ENCODE data around the gene PIERCE2.
"Not testable (repeated sequence)": the region's sequence is repeated elsewhere in the genome, so short reads cannot be mapped to it uniquely, and the experiment has no call there.

The PIERCE2 gene, protein sequence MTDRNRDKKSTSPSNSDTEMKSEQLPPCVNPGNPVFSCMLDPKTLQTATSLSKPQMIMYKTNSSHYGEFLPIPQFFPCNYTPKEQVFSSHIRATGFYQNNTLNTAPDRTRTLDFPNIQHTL

DNA sequence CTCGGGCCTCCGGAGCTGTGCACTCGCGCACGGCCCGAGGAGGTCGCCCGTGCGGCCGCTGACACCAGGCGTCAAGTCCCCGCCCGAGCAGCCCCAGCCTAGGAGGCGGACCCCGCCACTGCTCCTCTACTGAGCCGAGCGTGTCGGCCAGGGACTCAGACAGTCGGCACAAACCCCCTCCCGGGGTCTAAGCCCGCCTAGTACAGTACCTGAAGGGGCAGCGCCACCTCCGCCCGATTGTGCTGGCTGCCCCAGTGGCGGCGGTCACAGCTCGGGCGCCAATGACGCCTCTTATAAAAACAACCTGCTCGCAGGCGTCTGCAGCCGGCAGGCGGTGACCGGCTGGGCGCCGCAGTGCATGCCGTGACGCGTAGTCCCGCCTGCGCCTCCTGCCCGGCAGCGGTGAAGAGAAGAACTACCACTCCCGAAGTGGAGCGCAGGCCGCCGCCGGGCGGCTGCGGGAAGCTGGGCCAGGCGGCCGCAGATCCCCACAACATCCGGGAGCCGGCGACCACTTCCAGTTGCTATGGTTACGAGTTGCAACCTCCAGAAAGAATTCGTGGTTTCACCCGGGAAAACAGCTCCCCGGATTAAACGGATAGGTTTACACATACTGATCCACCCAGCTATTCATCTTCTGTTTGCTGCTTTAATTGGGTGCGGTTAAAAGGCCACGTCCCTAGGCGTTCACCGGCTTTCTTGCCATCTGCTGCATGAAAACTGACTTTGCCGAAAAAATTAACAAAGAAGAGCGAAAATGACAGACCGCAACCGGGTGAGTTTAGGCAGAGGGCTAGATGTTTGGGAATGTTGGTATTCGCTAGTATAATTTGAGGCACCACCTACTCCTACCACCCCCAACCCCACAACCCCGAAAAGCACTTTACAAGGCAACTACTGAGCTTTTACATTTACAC, at the start of gene PIERCE2, which contains the start of gene CCPG1:
Gene PIERCE2 (plus strand): TSS at position 484 of the 917 bp plus-strand sequence. CDS start 274 bp downstream, at position 758.
Gene CCPG1 (minus strand): TSS at position 348 of the 917 bp plus-strand sequence. CDS start 18,935 bp downstream, outside the sequence.
- DNase-seq: peak; percentile 89
- peak; percentile 97 for ATAC-seq

DNA sequence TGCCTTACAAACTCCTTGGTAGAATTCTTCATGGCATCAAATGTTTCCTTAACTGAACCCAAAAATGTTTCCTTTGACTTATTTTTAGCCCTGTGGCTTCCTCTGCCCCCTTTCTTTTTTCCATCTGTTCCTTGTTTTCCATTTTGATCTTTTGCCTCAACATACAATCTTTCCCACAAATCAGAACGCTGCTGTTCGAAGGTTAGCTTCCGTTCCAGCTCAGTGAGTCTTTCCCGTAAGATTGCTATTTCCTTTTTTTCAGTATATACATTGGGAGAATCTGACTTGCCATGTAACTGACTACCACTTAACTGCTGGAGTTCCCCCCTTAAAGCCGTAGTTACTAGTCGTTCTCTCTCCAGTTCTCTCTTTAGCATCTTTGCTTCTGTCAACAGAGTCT, 48.0 kb upstream of the PIERCE2 start:
- DNase-seq: no peak
- no peak for ATAC-seq

DNA sequence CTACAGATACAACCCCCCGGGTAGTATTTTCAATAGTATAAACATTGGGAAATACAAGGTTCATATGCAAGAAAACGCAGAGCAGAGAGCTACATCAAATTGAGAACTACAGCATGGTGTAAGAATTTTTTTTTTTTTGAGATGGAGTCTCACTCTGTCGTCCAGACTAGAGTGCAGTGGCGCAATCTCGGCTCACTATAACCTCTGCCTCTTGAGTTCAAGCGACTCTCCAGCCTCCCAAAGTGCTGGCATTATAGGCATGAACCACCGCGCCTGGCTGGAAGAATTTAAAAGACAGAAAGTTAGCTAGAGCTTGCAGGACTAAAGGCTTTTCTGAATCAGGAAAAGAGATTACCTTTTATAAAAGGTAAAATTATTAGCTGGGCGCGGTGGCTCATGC, 47.2 kb upstream of the PIERCE2 start:
- ATAC-seq: no peak

DNA sequence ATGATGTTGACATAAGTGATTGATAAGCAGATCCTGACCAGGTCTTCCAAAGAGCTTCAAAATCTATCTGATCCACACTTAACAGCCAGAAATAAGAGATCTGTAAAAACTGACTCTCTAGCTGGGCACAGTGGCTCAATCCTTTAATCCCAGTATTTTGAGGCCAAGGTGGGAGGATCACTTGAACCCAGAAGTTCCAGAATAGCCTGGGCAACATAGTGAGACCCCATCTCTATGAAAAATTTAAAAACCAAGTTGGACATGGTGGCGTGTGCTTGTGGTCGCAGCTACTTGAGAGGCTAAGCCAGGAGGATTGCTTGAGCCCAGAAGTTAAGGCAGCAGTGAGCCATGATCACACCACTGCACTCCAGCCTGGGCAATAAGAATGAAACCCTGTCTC, 45.7 kb upstream of the PIERCE2 start:
- no peak for ATAC-seq

More for the DNA sequence above, 47.2 kb upstream of the PIERCE2 start:
- DNase-seq: no peak

DNA sequence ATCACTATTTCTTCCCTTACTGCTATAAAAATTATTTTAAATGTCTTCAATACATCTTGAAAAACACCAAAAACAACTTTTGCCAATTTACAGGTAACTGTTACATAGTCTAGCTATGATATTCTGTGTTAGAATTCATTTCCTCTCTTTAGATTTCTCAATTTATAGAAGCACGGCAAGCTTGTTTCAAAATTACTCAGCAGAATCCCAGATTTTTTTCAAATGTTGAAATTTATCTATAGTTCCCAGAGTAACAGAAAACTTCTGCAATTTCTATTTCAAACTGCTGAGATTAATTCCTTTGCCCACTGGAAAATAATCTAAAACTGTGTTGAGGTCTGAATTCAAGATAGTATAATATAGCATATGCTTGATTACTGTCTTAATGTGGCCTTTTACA, 41.3 kb upstream of the PIERCE2 start:
- no peak for DNase-seq
- ATAC-seq: no peak

More for the DNA sequence above, 45.7 kb upstream of the PIERCE2 start:
- no peak for DNase-seq

DNA sequence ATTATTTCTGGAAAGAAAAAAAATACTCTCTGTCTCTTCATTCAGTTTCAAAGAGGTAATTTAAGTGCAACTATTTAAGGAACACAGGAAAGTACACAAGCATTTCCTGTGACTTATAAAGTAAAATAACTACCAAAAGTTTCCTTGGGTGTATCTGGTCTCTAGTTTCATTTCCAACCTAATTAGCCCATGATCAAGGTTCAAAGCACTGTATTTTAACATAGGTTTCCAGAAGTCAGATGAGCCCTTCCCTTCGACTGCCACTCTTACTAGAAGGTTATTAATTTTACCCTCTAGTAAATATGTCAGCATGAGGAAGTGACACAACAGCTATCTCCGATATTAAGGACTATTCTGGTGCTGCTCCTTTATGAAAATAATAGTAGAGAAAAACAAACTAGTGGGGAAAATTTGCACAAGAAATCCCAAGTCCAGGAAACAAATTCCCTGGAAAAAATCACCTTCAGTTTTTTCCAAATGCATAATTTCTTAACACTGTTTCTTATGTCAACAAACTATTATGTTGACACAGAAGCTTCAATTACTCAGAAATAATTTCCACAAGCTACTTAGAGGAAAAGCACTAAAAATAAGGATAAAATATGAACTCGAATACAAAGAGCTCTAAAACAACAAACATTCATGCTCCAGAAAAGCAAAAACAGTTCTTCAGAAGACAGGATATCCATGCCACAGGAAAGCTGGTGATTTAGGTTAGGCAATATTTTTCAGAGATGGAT, 35.4 kb upstream of the PIERCE2 start:
- DNase-seq (no peak), ATAC-seq (no peak)

DNA sequence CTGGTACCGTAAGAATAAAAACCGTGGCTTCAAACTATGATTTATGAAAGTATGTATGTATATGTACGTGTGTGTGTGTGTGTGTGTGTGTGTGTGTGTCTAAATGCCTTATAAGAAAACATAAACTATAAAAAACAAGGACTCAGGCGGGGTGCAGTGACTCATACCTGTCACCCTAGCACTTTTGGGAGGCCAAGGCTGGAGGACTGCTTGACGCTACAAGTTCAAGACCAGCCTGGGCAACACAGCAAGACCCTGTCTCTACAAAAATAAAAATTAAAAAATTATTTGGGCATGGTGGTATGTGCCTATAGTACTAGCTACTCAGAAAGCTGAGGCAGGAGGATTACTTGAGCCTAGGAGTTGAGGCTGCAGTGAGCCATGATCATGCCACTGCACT, 29.2 kb upstream of the PIERCE2 start:
- ATAC-seq (no peak), DNase-seq (no peak)

DNA sequence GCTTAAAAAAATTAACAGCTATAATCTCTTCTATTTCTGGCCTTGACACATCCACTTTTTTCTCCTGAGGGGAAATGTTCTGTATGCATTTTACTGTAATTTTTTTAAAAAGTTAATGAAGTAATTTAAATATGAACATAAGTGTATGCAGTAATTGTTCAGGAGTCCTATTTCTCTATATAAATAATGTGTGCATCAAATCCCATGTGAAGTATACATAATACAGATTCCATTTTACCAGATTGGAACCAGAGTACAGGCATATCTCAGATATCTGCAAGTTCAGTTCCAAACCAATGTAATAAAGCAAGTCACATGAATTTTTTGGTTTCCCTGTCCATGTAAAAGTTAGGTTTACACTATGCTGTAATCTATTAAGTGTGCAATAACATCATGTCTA, 26.7 kb upstream of the PIERCE2 start:
- ATAC-seq (no peak), DNase-seq (no peak)

DNA sequence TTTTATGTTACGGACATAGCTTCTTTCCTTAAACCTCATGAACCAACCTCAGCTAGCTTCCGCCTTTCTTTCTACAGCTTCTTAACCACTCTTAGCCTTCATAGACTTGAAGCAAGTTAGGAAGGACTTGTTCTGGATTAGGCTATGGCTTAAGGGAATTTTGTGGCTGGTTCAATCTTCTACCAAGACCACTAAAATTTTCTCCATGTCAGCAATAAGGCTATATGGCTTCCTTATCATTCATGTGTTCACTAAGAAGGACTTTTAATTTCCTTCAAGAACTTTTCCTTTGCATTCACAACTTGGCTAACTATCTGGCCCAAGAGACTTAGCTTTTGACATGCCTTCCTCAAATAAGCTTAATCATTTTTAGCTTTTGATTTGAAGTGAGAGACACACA, 24.6 kb upstream of the PIERCE2 start:
- ATAC-seq (no peak), DNase-seq (no peak)

DNA sequence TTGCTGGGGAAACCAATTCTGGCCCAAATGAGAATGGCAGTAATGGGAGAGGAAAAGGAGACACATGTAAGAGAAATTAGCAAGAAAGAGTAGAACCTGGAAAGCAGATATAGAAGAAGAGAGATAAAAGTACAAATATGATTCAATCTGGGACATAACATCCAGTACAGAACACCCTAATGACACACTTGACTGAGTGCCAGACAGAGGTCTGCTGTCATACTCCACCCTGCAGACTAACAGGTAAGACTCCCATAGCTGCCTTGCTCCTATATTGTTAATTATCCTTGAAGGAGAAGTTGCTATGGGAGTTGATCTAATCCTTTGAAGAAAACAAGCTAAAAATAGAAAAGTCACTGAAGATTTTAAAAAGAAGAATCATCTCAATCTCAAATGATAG, 21.3 kb upstream of the PIERCE2 start:
- DNase-seq: no peak
- no peak for ATAC-seq

DNA sequence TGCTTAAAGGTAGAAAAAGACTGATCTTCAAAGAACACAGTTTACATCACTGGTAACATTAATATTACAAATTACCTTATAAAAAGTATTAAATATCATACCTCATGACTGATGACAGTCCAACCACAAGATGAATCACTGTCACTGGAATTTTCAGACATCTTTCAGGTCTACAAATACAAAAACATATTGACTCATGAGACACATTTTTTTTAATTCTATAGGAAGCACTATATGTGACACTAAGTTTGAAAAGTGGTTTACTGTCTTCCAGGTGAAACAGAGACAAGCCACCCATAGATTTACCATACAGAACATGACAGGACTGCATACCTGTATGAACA, 19.1 kb upstream of the PIERCE2 start:
- ATAC-seq (peak; percentile 46), DNase-seq (no peak)

DNA sequence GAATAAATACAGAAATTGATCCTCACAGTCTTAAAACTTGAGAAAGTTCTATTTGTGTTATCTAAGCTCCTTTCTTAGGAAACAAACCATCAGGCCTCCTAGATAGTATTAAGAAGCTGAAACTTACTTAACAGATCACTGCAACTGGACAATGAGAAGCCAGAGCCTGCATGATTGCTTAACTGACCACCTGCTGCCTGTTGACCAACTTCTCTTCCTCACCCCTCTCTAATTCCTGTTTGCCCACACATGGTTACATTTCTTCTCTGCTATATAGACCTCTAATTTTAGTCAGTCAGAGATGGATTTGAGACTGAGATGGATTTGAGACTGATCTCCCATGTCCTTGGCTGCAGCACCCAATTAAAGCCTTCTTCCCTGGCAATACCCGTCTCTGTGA, 13.6 kb upstream of the PIERCE2 start:
- ATAC-seq (no peak), DNase-seq (no peak)

DNA sequence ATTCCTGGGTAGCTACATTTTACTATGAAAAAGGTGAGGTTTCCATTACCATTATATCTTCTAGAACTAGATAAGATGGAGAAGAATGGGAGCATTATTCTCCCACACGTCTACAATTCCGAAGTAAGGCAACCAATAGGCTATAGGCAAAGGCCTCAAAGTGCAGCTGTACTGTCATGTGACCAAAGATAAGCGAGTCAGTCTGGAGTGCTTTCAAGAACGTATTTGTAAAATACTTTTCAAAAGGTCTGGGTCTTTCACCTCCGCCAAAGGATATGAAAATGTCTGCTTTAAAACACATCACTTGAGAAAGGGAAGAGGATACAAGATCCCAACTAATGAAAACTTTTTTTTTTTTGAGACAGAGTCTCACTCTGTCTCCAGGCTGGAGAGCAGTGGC, 10.1 kb upstream of the PIERCE2 start:
- DNase-seq (no peak), ATAC-seq (no peak)

DNA sequence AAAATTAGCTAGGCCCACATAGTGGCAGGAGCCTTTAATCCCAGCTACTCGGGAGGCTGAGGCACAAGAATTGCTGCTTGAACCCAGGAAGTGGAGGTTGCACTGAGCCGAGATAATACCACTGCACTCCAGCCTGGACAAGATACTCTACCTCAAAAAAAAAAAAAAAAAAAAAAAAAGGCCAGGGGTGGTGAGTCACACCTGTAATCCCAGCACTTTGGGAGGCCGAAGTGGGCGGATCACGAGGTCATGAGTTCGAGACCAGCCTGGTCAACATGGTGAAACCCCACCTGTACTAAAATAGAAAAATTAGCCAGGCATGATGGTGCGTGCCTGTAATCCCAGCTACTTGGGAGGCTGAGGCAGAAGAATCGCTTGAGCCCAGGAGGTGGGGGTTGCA, 8.2 kb upstream of the PIERCE2 start:
- not testable (repeated sequence) for ATAC-seq, DNase-seq

DNA sequence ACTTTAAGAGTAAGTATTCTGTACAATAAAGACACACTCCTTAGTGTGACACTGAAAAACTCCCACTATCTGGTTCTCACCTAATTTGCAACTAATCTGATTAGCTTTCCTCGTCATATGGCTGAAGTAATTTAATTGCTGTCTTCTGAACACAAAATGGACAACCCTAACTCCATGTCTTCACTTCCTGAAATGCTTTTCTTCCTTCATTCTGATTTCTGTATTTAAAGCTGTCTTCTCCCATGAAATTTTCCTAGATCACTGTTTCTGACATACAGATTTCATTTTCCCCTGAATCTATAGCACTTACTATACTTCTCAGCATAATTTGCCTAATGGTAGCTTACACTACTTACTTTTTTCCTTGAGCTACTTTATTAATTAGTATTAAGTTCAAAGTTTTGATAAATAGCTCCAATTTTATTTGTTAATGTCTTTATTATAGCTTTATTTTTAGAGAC, 6.5 kb upstream of the PIERCE2 start:
- no peak for DNase-seq
- ATAC-seq: no peak

DNA sequence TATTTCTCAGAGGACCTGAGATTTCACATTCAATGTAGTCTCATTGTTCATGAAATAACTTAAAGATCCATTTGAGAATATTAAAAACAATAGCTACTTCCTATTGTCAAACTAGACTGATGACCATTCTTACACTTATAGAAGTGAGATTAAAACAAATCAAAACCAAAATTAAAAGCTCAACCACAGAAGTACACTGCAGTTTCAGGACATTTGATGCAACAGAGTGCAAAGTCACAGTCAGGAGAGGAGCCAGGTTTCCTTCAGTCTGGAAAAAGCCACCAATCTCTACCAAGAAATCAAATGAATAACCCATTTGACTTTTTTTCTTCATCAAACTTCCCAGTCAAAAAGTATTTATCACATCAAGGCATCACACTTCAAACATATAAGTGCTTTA, 5.6 kb upstream of the PIERCE2 start:
- DNase-seq: no peak
- ATAC-seq: no peak

DNA sequence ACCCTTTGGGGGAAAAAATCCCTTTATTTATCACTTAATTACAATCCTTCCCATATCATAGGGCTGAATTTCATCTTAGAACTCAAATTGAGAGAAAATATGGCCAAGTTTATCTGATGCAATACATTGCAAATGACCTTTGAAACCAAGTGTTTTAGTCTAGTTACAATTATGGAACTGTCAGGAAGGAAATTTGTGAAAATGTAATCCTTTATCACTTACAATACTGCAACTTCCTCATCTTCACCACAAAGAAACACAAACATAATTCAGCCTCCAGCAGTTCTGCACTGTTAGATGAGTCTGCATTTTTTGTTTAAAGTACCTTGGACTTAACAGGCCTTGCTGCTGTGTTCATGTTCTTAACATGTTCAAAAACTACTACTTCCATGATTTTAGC, 4.8 kb upstream of the PIERCE2 start:
- ATAC-seq: no peak

DNA sequence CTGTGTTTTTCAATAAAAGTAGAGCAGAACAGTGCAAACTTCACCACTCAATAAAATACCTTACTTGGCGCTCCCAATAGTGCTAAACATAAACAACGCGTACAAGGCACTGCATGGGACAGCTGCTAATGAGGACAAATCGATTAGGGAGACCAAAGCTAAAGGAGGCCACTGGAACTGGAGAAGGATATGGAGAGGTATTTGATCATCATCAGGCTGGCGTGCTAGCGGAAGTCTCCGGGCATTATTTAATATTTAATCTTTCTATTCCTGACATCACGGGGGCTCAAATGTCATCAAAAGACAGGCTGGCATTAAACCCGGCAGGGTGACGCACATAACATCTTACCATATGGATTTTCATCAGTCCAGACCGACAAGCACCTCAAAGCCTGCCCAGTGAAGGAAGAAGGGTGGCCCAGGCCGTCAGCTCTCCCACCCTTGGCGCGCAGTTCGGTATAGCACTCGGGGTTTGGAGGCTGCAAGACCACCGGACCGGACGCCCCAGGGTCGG, 740 bp upstream of the PIERCE2 start:
- no peak for DNase-seq
- no peak for ATAC-seq

More for the DNA sequence above, 4.8 kb upstream of the PIERCE2 start:
- no peak for DNase-seq

DNA sequence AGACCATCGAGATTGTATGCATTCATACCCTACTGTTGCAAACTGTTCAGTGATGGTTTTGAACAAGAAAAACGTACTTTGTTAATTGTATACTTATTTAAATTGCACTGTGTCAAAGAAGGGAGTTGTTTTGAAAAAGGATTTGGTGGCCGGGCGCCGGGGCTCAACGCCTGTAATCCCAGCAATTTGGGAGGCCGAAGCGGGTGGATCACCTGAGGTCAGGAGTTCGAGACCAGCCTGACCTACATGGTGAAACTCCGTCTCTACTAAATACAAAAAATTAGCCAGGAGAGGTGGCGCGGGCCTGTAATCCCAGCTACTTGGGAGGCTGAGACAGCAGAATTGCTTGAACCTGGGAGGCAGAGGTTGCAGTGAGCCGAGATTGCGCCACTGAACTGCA, 681 bp downstream of the PIERCE2 start:
- not testable (repeated sequence) for DNase-seq, ATAC-seq

DNA sequence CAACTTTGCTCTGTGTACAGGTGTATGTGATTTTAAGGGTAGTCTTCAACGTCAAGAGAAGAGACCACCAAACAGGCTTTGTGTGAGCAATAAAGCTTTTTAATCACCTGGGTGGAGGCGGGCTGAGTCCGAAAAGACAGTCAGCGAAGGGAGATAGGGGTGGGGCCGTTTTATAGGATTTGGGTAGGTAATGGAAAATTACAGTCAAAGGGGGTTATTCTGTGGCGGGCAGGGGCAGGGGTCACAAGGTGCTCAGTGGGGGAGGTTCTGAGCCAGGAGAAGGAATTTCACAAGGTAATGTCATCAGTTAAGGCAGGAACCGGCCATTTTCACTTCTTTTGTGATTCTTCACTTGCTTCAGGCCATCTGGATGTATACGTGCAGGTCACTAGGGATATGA, 9.4 kb downstream of the PIERCE2 start:
- ATAC-seq, DNase-seq: not testable (repeated sequence)

DNA sequence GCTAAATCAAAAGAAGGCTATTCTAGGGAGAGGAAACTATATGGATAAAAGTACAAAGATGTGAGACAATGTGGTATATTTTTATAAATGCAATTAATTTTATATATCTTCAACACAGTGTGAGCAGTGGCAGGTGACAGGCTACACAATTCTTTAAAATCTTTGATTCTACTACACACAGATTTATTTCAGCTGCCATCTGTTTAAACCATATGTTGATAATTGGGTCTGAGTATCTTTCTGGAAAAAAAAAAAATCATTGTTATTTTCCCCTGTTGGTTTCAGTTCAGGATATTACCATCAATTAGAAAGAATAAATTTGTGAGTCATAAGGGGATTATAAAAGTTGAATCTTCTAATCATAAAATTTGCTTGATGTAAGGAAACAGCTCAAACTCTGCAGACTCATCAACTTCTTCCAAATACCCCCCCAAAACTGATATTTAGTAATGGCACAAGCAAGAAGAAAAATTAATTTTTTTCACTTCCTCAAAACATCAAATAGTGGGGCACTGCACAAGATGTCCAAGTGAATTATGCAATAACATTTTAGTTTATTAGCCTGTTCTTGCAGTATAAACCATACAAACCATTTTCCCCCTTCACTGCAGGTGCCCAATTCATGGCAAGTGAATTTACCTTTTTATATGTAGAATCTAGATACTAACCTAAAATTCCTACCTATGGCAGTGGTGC, 12.0 kb downstream of the PIERCE2 start:
- DNase-seq (no peak), ATAC-seq (no peak)

DNA sequence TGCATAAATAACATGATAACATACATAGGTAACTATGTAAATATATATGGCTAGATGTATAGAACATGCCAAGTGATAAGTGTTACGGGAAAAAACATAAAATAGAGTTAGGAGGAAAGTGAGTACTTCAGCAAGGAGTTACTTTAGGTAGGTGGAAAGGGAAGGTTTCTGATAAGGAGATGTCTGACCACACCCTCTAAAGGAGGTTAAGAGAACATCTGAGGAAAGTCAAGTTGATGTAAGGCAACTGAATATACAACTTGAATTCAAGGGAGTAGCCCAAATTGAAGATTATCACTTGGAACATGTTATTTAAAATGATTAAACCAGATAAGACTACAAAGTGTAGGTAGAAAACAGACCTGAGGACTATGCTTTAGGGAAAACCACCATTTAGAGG, 13.8 kb downstream of the PIERCE2 start:
- ATAC-seq (no peak), DNase-seq (no peak)
